Activated naive CD8-positive, alpha-beta T cell treated with anti-CD3 and anti-CD28 coated beads for 36 hours (primary cell): Measurements from ENCODE around the gene CACNA1B. TPM values are rescaled to one million over a fixed set of nuclear protein-coding genes. Genes with fewer than 3 reads are reported as not detected.

Experiments used
- DNase-seq: peaks from one replicate; pipeline ENCODE4 v3.0.0; 2021
- H3K27ac Mint-ChIP-seq: one replicate; pipeline ENCODE4 v1.8.0; 2022; ENCODE audit warnings: mild to moderate bottlenecking, moderate library complexity, mixed read lengths
- H3K27me3 Mint-ChIP-seq: one replicate; pipeline ENCODE4 v1.8.0; 2022; ENCODE audit warnings: mild to moderate bottlenecking, mixed read lengths
- H3K36me3 Mint-ChIP-seq: one replicate; pipeline ENCODE4 v1.8.0; 2021; ENCODE audit warnings: mild to moderate bottlenecking, mixed read lengths
- H3K4me1 Mint-ChIP-seq: one replicate; pipeline ENCODE4 v1.8.0; 2021; ENCODE audit warnings: mixed read lengths
- H3K4me3 Mint-ChIP-seq: one replicate; pipeline ENCODE4 v1.8.0; 2022; ENCODE audit warnings: mild to moderate bottlenecking, moderate library complexity, mixed read lengths
- H3K9me3 Mint-ChIP-seq: one replicate; pipeline ENCODE4 v1.8.0; 2022; ENCODE audit warnings: mixed read lengths
- total RNA-seq, 2 experiments: library from RNA; stranded (reverse); gene quantifications; one replicate each; pipeline ENCODE4 v1.2.3, GENCODE V29; 2021

The CACNA1B gene
- total RNA-seq, 2 experiments from 2014 or later = not detected

- Mint-ChIP-seq H3K27me3 (peaks cover 14% of the 10 kb centered on the region), H3K36me3 (no peaks in the 10 kb centered on the region), H3K4me1 (no peaks in the 10 kb centered on the region), H3K9me3 (no peaks in the 10 kb centered on the region), H3K4me3 (no peak overlapping the region), H3K27ac (no peak overlapping the region)
- no peak for DNase-seq
These were observed 175.2 kb downstream of the CACNA1B start for GRCh38 chr9:138052635-138053320.

- H3K4me1 Mint-ChIP-seq = no peaks in the 10 kb centered on the region
- no peak overlapping the region for H3K4me3 Mint-ChIP-seq
- no peak for DNase-seq
- no peaks in the 10 kb centered on the region for H3K36me3 Mint-ChIP-seq
- H3K9me3 Mint-ChIP-seq = no peaks in the 10 kb centered on the region
- H3K27ac Mint-ChIP-seq = no peak overlapping the region
- peaks cover 14% of the 10 kb centered on the region for H3K27me3 Mint-ChIP-seq
These were observed 175.8 kb downstream of the CACNA1B start for GRCh38 chr9:138053321-138053868.

- Mint-ChIP-seq H3K27ac (no peak overlapping the region), H3K27me3 (peaks cover 14% of the 10 kb centered on the region), H3K9me3 (no peaks in the 10 kb centered on the region), H3K4me3 (no peak overlapping the region), H3K36me3 (no peaks in the 10 kb centered on the region), H3K4me1 (no peaks in the 10 kb centered on the region)
- no peak for DNase-seq
These were observed 176.6 kb downstream of the CACNA1B start for GRCh38 chr9:138053996-138054752.

GRCh38 chr9:138057726-138058125 lies 180.1 kb downstream of the CACNA1B start:
- H3K4me3 Mint-ChIP-seq = no peak overlapping the region
- no peaks in the 10 kb centered on the region for H3K36me3 Mint-ChIP-seq
- no peak overlapping the region for H3K27ac Mint-ChIP-seq
- H3K27me3 Mint-ChIP-seq = peaks cover 4% of the 10 kb centered on the region
- H3K4me1 Mint-ChIP-seq = no peaks in the 10 kb centered on the region
- H3K9me3 Mint-ChIP-seq = no peaks in the 10 kb centered on the region
- DNase-seq = no peak

- Mint-ChIP-seq H3K36me3 (no peaks in the 10 kb centered on the region), H3K9me3 (no peaks in the 10 kb centered on the region), H3K4me1 (no peaks in the 10 kb centered on the region), H3K4me3 (no peak overlapping the region), H3K27me3 (peaks cover 4% of the 10 kb centered on the region), H3K27ac (no peak overlapping the region)
- DNase-seq = no peak
These were observed 180.6 kb downstream of the CACNA1B start for GRCh38 chr9:138058181-138058580.

GRCh38 chr9:138059196-138059595 lies 181.6 kb downstream of the CACNA1B start:
- Mint-ChIP-seq H3K4me1 (no peaks in the 10 kb centered on the region), H3K27me3 (no peaks in the 10 kb centered on the region), H3K9me3 (no peaks in the 10 kb centered on the region), H3K36me3 (no peaks in the 10 kb centered on the region), H3K27ac (no peak overlapping the region), H3K4me3 (no peak overlapping the region)
- no peak for DNase-seq

- Mint-ChIP-seq H3K4me3 (no peak overlapping the region), H3K27me3 (no peaks in the 10 kb centered on the region), H3K4me1 (no peaks in the 10 kb centered on the region), H3K36me3 (no peaks in the 10 kb centered on the region), H3K9me3 (no peaks in the 10 kb centered on the region), H3K27ac (no peak overlapping the region)
- DNase-seq = no peak
These were observed 182.8 kb downstream of the CACNA1B start for GRCh38 chr9:138060365-138060764.

- no peaks in the 10 kb centered on the region for H3K4me1 Mint-ChIP-seq
- H3K36me3 Mint-ChIP-seq = no peaks in the 10 kb centered on the region
- H3K4me3 Mint-ChIP-seq = no peak overlapping the region
- no peak for DNase-seq
- peaks cover 5% of the 10 kb centered on the region for H3K27me3 Mint-ChIP-seq
- no peak overlapping the region for H3K27ac Mint-ChIP-seq
- no peaks in the 10 kb centered on the region for H3K9me3 Mint-ChIP-seq
These were observed 183.3 kb downstream of the CACNA1B start for GRCh38 chr9:138060881-138061280.

GRCh38 chr9:138061631-138062030 lies 184.0 kb downstream of the CACNA1B start:
- Mint-ChIP-seq H3K4me3 (no peak overlapping the region), H3K4me1 (no peaks in the 10 kb centered on the region), H3K27ac (no peak overlapping the region), H3K36me3 (no peaks in the 10 kb centered on the region), H3K27me3 (peaks cover 5% of the 10 kb centered on the region), H3K9me3 (no peaks in the 10 kb centered on the region)
- no peak for DNase-seq

- Mint-ChIP-seq H3K9me3 (no peaks in the 10 kb centered on the region), H3K4me1 (no peaks in the 10 kb centered on the region), H3K27me3 (peaks cover 5% of the 10 kb centered on the region), H3K4me3 (no peak overlapping the region), H3K36me3 (no peaks in the 10 kb centered on the region), H3K27ac (no peak overlapping the region)
- DNase-seq = no peak
These were observed 184.6 kb downstream of the CACNA1B start for GRCh38 chr9:138062196-138062595.

- no peaks in the 10 kb centered on the region for H3K4me1 Mint-ChIP-seq
- H3K27ac Mint-ChIP-seq = no peak overlapping the region
- peaks cover 5% of the 10 kb centered on the region for H3K27me3 Mint-ChIP-seq
- H3K9me3 Mint-ChIP-seq = no peaks in the 10 kb centered on the region
- DNase-seq = no peak
- H3K4me3 Mint-ChIP-seq = no peak overlapping the region
- H3K36me3 Mint-ChIP-seq = no peaks in the 10 kb centered on the region
These were observed 185.5 kb downstream of the CACNA1B start for GRCh38 chr9:138063033-138063432.

- no peaks in the 10 kb centered on the region for H3K9me3 Mint-ChIP-seq
- H3K36me3 Mint-ChIP-seq = no peaks in the 10 kb centered on the region
- no peak overlapping the region for H3K4me3 Mint-ChIP-seq
- H3K27ac Mint-ChIP-seq = no peak overlapping the region
- no peaks in the 10 kb centered on the region for H3K4me1 Mint-ChIP-seq
- no peak for DNase-seq
- H3K27me3 Mint-ChIP-seq = peaks cover 5% of the 10 kb centered on the region
These were observed 186.2 kb downstream of the CACNA1B start for GRCh38 chr9:138063785-138064184.

GRCh38 chr9:138064547-138064946 lies 187.0 kb downstream of the CACNA1B start:
- Mint-ChIP-seq H3K27me3 (peaks cover 8% of the 10 kb centered on the region), H3K4me1 (no peaks in the 10 kb centered on the region), H3K4me3 (no peak overlapping the region), H3K36me3 (no peaks in the 10 kb centered on the region), H3K27ac (no peak overlapping the region), H3K9me3 (no peaks in the 10 kb centered on the region)
- DNase-seq = no peak

- no peak overlapping the region for H3K4me3 Mint-ChIP-seq
- H3K36me3 Mint-ChIP-seq = no peaks in the 10 kb centered on the region
- H3K9me3 Mint-ChIP-seq = no peaks in the 10 kb centered on the region
- no peaks in the 10 kb centered on the region for H3K4me1 Mint-ChIP-seq
- H3K27me3 Mint-ChIP-seq = peaks cover 9% of the 10 kb centered on the region
- no peak overlapping the region for H3K27ac Mint-ChIP-seq
- no peak for DNase-seq
These were observed 187.7 kb downstream of the CACNA1B start for GRCh38 chr9:138065287-138065686.

- Mint-ChIP-seq H3K27me3 (peaks cover 9% of the 10 kb centered on the region), H3K36me3 (no peaks in the 10 kb centered on the region), H3K4me1 (no peaks in the 10 kb centered on the region), H3K4me3 (no peak overlapping the region), H3K9me3 (no peaks in the 10 kb centered on the region), H3K27ac (no peak overlapping the region)
- no peak for DNase-seq
These were observed 188.5 kb downstream of the CACNA1B start for GRCh38 chr9:138066049-138066448.
